HepG2 (cell line): Measurements from ENCODE around the gene ARL3. TPM values are rescaled to one million over a fixed set of nuclear protein-coding genes. Genes with fewer than 3 reads are reported as not detected.

ENCODE experiments used
- CENPX ChIP-seq: sonication (generic); formaldehyde crosslinking; IDR thresholded peaks from 2 replicates; pipeline ENCODE4 v1.9.0; 2021; ENCODE audit warnings: mild to moderate bottlenecking, missing genetic modification reagents, moderate library complexity
- CREB3 ChIP-seq: sonication (generic); formaldehyde crosslinking; IDR thresholded peaks from 2 replicates; pipeline ENCODE4 v1.5.0; 2020; ENCODE audit warnings: missing genetic modification reagents
- FOXK2 ChIP-seq: fragments of 450-650 bp; IDR thresholded peaks from 2 replicates; pipeline ENCODE4 v1.6.1; 2016
- HOXA7 ChIP-seq: sonication (generic); formaldehyde crosslinking; IDR thresholded peaks from 2 replicates; pipeline ENCODE4 v1.8.1; 2022; ENCODE audit warnings: mild to moderate bottlenecking, missing genetic modification reagents, moderate library complexity
- IRX3 ChIP-seq: sonication (generic); formaldehyde crosslinking; IDR thresholded peaks from 2 replicates; pipeline ENCODE4 v1.8.1; 2023; ENCODE audit warnings: mild to moderate bottlenecking, low read depth, missing genetic modification reagents, borderline replicate concordance
- JDP2 ChIP-seq: sonication (generic); formaldehyde crosslinking; IDR thresholded peaks from 2 replicates; pipeline ENCODE4 v1.8.1; 2022; ENCODE audit warnings: missing genetic modification reagents, borderline replicate concordance
- KAT7 ChIP-seq: IDR thresholded peaks from 2 replicates; pipeline ENCODE4 v1.6.1; 2018; ENCODE audit warnings: borderline replicate concordance, missing compliant biosample characterization
- MED1 ChIP-seq: sonication (generic); formaldehyde crosslinking; IDR thresholded peaks from 2 replicates; pipeline ENCODE4 v1.4.0; 2020; ENCODE audit warnings: missing genetic modification reagents
- MLX ChIP-seq: IDR thresholded peaks from 2 replicates; pipeline ENCODE4 v1.6.1; 2016
- ONECUT2 ChIP-seq: sonication (generic); formaldehyde crosslinking; IDR thresholded peaks from 2 replicates; pipeline ENCODE4 v1.4.0; 2020; ENCODE audit warnings: missing genetic modification reagents
- PAF1 ChIP-seq: IDR thresholded peaks from 2 replicates; pipeline ENCODE4 v1.6.1; 2016; ENCODE audit warnings: missing genetic modification reagents, missing compliant biosample characterization
- PBX3 ChIP-seq: sonication (generic); formaldehyde crosslinking; IDR thresholded peaks from 2 replicates; pipeline ENCODE4 v1.8.1; 2023; ENCODE audit warnings: missing genetic modification reagents, inconsistent platforms, borderline replicate concordance
- RFX5 ChIP-seq: IDR thresholded peaks from 2 replicates; pipeline ENCODE4 v1.6.1; 2011; ENCODE audit warnings: low read depth, low read length, improper control_type of control experiment
- SP4 ChIP-seq: sonication (generic); formaldehyde crosslinking; IDR thresholded peaks from 2 replicates; pipeline ENCODE4 v1.8.1; 2023; ENCODE audit warnings: mild to moderate bottlenecking, missing genetic modification reagents
- SRSF4 ChIP-seq: fragments of 200-400 bp; formaldehyde crosslinking; IDR thresholded peaks from one replicate; pipeline ENCODE4 v1.6.1; 2018; ENCODE audit warnings: mild to moderate bottlenecking, low read depth, low read length, moderate library complexity; ENCODE audit not compliant: poor library complexity, severe bottlenecking
- TOPORS ChIP-seq: sonication (generic); formaldehyde crosslinking; IDR thresholded peaks from 2 replicates; pipeline ENCODE4 v1.8.0; 2023; ENCODE audit warnings: mild to moderate bottlenecking, missing genetic modification reagents
- ZFP1 ChIP-seq: IDR thresholded peaks from 2 replicates; pipeline ENCODE4 v1.6.1; 2016
- ZFP90 ChIP-seq: sonication (generic); formaldehyde crosslinking; IDR thresholded peaks from 2 replicates; pipeline ENCODE4 v1.8.0; 2022; ENCODE audit warnings: missing genetic modification reagents, mild to moderate bottlenecking, inconsistent platforms, borderline replicate concordance
- ZMYM4 ChIP-seq: sonication (generic); formaldehyde crosslinking; IDR thresholded peaks from 2 replicates; pipeline ENCODE4 v1.8.1; 2023; ENCODE audit warnings: mild to moderate bottlenecking, missing genetic modification reagents
- ZNF276 ChIP-seq: sonication (generic); formaldehyde crosslinking; IDR thresholded peaks from 2 replicates; pipeline ENCODE4 v1.4.0; 2020; ENCODE audit warnings: mild to moderate bottlenecking, low read depth, missing genetic modification reagents
- ZNF337 ChIP-seq: sonication (generic); formaldehyde crosslinking; IDR thresholded peaks from 2 replicates; pipeline ENCODE4 v1.5.1; 2020; ENCODE audit warnings: missing genetic modification reagents, low read depth, mild to moderate bottlenecking, borderline replicate concordance
- ZNF616 ChIP-seq: sonication (generic); formaldehyde crosslinking; IDR thresholded peaks from 2 replicates; pipeline ENCODE4 v1.5.0; 2020; ENCODE audit warnings: low read depth, mild to moderate bottlenecking, missing genetic modification reagents
- polyA plus RNA-seq, 8 experiments: library from polyadenylated mRNA; depleted of rRNA in 3 of 8; stranded (reverse) in 7 of 8; unstranded in 1 of 8; fragments of >200 nt; fragmentation: Illumina TruSeq in 4 of 8; extraction: Trizol in 4 of 8; gene quantifications; 2 replicates each; pipeline versions ENCODE4 v1.2.1 to v1.2.3, GENCODE V29; 2011 to 2016; ENCODE audit warnings: low read depth in 4 of 8, missing spikeins in 1 of 8, mixed read lengths in 1 of 8; ENCODE audit not compliant: insufficient read depth in 1 of 8
- total RNA-seq, 5 experiments: library from RNA; depleted of rRNA; stranded (reverse); fragments of >200 nt; fragmentation: Illumina TruSeq; extraction: Trizol; gene quantifications; 2 replicates each; pipeline ENCODE4 v1.2.3, GENCODE V29; 2016; ENCODE audit warnings: low read depth in 1 of 5
- TF ChIP-seq, protein P1 (sequence below): sonication (generic); formaldehyde crosslinking; IDR thresholded peaks from 2 replicates; pipeline ENCODE4 v1.4.0; 2020; ENCODE audit warnings: missing genetic modification reagents, borderline replicate concordance

Gene ARL3
- total and polyA plus RNA-seq, 2 of the 13 experiments (the other 11 are each of a cell fraction or from before 2014, with no cell fraction given), result 5.2 to 6.6 TPM

- no peak for TF ChIP-seq MLX (CRISPR knock-in tag)
- TF ChIP-seq RFX5, result no peak; the same call in 1 of the 2 replicates
- TF ChIP-seq PAF1 (CRISPR knock-in tag), result no peak
- peak; percentile 73 for TF ChIP-seq SP4
- 0 out of 2 replicates have a peak, but pooled peaks have one; percentile 41 for TF ChIP-seq ZNF616
- TF ChIP-seq CENPX (CRISPR knock-in tag), result no peak
- TF ChIP-seq JDP2, result no peak
- TF ChIP-seq ZFP90 (CRISPR knock-in tag), result no peak; the same call in 1 of the 2 replicates
- TF ChIP-seq HOXA7 (CRISPR knock-in tag), result no peak
- TF ChIP-seq TOPORS (CRISPR knock-in tag), result no peak
- no peak for TF ChIP-seq ZFP1 (CRISPR knock-in tag)
- TF ChIP-seq CREB3, result no peak
- TF ChIP-seq ONECUT2 (CRISPR knock-in tag), result no peak
- TF ChIP-seq, protein P1, sequence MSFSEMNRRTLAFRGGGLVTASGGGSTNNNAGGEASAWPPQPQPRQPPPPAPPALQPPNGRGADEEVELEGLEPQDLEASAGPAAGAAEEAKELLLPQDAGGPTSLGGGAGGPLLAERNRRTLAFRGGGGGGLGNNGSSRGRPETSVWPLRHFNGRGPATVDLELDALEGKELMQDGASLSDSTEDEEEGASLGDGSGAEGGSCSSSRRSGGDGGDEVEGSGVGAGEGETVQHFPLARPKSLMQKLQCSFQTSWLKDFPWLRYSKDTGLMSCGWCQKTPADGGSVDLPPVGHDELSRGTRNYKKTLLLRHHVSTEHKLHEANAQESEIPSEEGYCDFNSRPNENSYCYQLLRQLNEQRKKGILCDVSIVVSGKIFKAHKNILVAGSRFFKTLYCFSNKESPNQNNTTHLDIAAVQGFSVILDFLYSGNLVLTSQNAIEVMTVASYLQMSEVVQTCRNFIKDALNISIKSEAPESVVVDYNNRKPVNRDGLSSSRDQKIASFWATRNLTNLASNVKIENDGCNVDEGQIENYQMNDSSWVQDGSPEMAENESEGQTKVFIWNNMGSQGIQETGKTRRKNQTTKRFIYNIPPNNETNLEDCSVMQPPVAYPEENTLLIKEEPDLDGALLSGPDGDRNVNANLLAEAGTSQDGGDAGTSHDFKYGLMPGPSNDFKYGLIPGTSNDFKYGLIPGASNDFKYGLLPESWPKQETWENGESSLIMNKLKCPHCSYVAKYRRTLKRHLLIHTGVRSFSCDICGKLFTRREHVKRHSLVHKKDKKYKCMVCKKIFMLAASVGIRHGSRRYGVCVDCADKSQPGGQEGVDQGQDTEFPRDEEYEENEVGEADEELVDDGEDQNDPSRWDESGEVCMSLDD (CRISPR knock-in tag), result peak; percentile 83
- TF ChIP-seq ZNF337 (CRISPR knock-in tag), result no peak
- TF ChIP-seq ZNF276 (CRISPR knock-in tag), result no peak
- 0 out of 2 replicates have a peak, but pooled peaks have one; percentile 20 for TF ChIP-seq FOXK2
- TF ChIP-seq PBX3 (CRISPR knock-in tag), result no peak
- no peak for TF ChIP-seq SRSF4
- TF ChIP-seq ZMYM4 (CRISPR knock-in tag), result no peak
- TF ChIP-seq KAT7 (CRISPR knock-in tag), result no peak
- no peak for TF ChIP-seq IRX3 (CRISPR knock-in tag)
- TF ChIP-seq MED1 (CRISPR knock-in tag), result 0 out of 2 replicates have a peak, but pooled peaks have one; percentile 17
These were observed at the start of gene ARL3 (continued) for GRCh38 chr10:102713814-102714620.
